Endothelial cell of umbilical vein (primary cell): Measurements from ENCODE around the gene GOLPH3. TPM values are rescaled to one million over a fixed set of nuclear protein-coding genes. Genes with fewer than 3 reads are reported as not detected.

ENCODE experiments used
- BruUV-seq: library from RNA; stranded (reverse); fragments of 400-500 nt; replicated peaks from 2 replicates; lab custom pipeline; 2021; lab: Mats Ljungman, UMichigan
- CTCF ChIA-PET: fragments of 300-600, 350-600 bp; sonication (Branson Sonifier 250); formaldehyde crosslinking; loops from one replicate; lab custom pipeline; 2021; ENCODE audit warnings: antibody characterized with exemption, inconsistent platforms; lab: Charles Lee
- POLR2A ChIA-PET: fragments of 300-600, 350-600 bp; sonication (Branson Sonifier 250); formaldehyde crosslinking; loops from one replicate; lab custom pipeline; 2021; ENCODE audit warnings: antibody characterized with exemption, inconsistent platforms; lab: Charles Lee
- DNase-seq: peaks from one replicate; pipeline ENCODE4 v3.0.0-alpha.2; 2011; ENCODE audit warnings: low read depth, low spot score
- FAIRE-seq: peaks from 2 replicates; lab custom pipeline; 2011; peaks lifted over from hg19 to GRCh38; lab: Jason Lieb, UNC
- H2AFZ ChIP-seq: 2 replicates; pipeline ENCODE4 v1.6.0; 2012; ENCODE audit warnings: low read depth, low read length, control low read depth, inconsistent platforms
- H3K27ac ChIP-seq: 2 replicates; pipeline ENCODE4 v1.5.1; 2011; ENCODE audit warnings: low read depth, mild to moderate bottlenecking, control low read depth, low read length, moderate library complexity; ENCODE audit not compliant: insufficient read depth
- H3K27me3 ChIP-seq, 2 experiments: 2 replicates each; pipeline versions ENCODE4 v1.6.0 to v1.6.1; 2011; ENCODE audit warnings: low read length in 2 of 2, mixed read lengths in 1 of 2; ENCODE audit not compliant: control insufficient read depth in 2 of 2, insufficient read depth in 2 of 2
- H3K36me3 ChIP-seq, 2 experiments: 2 replicates in 1 of 2; 3 replicates in 1 of 2; pipeline ENCODE4 v1.5.1; 2011; ENCODE audit warnings: low read length in 2 of 2, mild to moderate bottlenecking in 1 of 2, moderate library complexity in 1 of 2; ENCODE audit not compliant: control insufficient read depth in 2 of 2, insufficient read depth in 2 of 2; ENCODE audit errors: extremely low read depth in 1 of 2
- H3K4me1 ChIP-seq: 3 replicates; pipeline ENCODE4 v1.5.1; 2011; ENCODE audit warnings: mild to moderate bottlenecking, low read length; ENCODE audit not compliant: control insufficient read depth, insufficient read depth; ENCODE audit errors: extremely low read depth
- H3K4me2 ChIP-seq: 2 replicates; pipeline ENCODE4 v1.6.1; 2011; ENCODE audit warnings: low read length, control low read depth, mixed read lengths; ENCODE audit not compliant: insufficient read depth
- H3K4me3 ChIP-seq, 3 experiments: fragments of 200-600 bp in 1 of 3; sonication (generic), shearing (Covaris generic) in 1 of 3; replicated peaks in 1 of 3; 2 replicates each; pipeline ENCODE4 v1.5.1; 2011 to 2016; ENCODE audit warnings: control low read depth in 3 of 3, low read length in 3 of 3, mild to moderate bottlenecking in 2 of 3, inconsistent platforms in 1 of 3, low read depth in 1 of 3, moderate library complexity in 1 of 3; ENCODE audit not compliant: insufficient read depth in 1 of 3
- H3K79me2 ChIP-seq: 2 replicates; pipeline ENCODE4 v1.6.0; 2012; ENCODE audit warnings: low read length, inconsistent platforms; ENCODE audit not compliant: control insufficient read depth, insufficient read depth
- H3K9ac ChIP-seq: replicated peaks from 2 replicates; pipeline ENCODE3; 2011; ENCODE audit warnings: low read length, control low read depth; ENCODE audit not compliant: insufficient read depth; ENCODE audit errors: extremely low read depth
- H3K9me1 ChIP-seq: replicated peaks from 3 replicates; pipeline ENCODE4 v1.6.0; 2011; ENCODE audit warnings: mild to moderate bottlenecking, low read length; ENCODE audit not compliant: control insufficient read depth, insufficient read depth; ENCODE audit errors: extremely low read depth
- H3K9me3 ChIP-seq: replicated peaks from 2 replicates; pipeline ENCODE4 v1.5.1; 2012; ENCODE audit warnings: low read length, inconsistent platforms; ENCODE audit not compliant: control insufficient read depth, insufficient read depth
- H4K20me1 ChIP-seq: replicated peaks from 2 replicates; pipeline ENCODE3; 2011; ENCODE audit warnings: mild to moderate bottlenecking, low read length; ENCODE audit not compliant: control insufficient read depth, insufficient read depth; ENCODE audit errors: extremely low read depth
- CTCF ChIP-seq, 2 donors: IDR thresholded peaks; 1 replicate in 1 of 2; 2 replicates in 1 of 2; pipeline ENCODE4 v1.5.1; 2011; ENCODE audit warnings: low read length in 2 of 2, mild to moderate bottlenecking in 2 of 2, moderate library complexity in 2 of 2, control low read depth in 1 of 2, inconsistent platforms in 1 of 2, low read depth in 1 of 2; ENCODE audit not compliant: insufficient read depth in 1 of 2; ENCODE audit errors: extremely low read depth in 1 of 2
- EZH2 ChIP-seq: IDR thresholded peaks from 2 replicates; pipeline ENCODE4 v1.6.1; 2012; ENCODE audit warnings: borderline replicate concordance, low read depth, mild to moderate bottlenecking, moderate library complexity, low read length, inconsistent platforms; ENCODE audit not compliant: severe bottlenecking
- FOS ChIP-seq: IDR thresholded peaks from 2 replicates; pipeline ENCODE4 v1.6.1; 2011; ENCODE audit warnings: mild to moderate bottlenecking, low read length, moderate library complexity, borderline replicate concordance; ENCODE audit not compliant: insufficient read depth
- GATA2 ChIP-seq: IDR thresholded peaks from 2 replicates; pipeline ENCODE4 v1.7.0; 2011; ENCODE audit warnings: low read depth, mild to moderate bottlenecking, moderate library complexity, mixed read lengths, low read length; ENCODE audit not compliant: insufficient read length, insufficient read depth
- JUN ChIP-seq: IDR thresholded peaks from 2 replicates; pipeline ENCODE4 v1.6.1; 2011; ENCODE audit warnings: borderline replicate concordance, low read depth; ENCODE audit not compliant: insufficient read length, insufficient read depth
- MAX ChIP-seq: IDR thresholded peaks from 2 replicates; pipeline ENCODE4 v1.6.1; 2011; ENCODE audit not compliant: insufficient read depth, insufficient read length
- MYC ChIP-seq: IDR thresholded peaks from one replicate; pipeline ENCODE4 v1.6.1; 2011; ENCODE audit warnings: mild to moderate bottlenecking, low read depth, low read length
- POLR2A ChIP-seq: IDR thresholded peaks from 2 replicates; pipeline ENCODE4 v1.6.1; 2012; ENCODE audit warnings: low read depth, mild to moderate bottlenecking, control low read depth, low read length
- dilution Hi-C: fragments of 300-500 bp; cut with MboI; formaldehyde crosslinking; loops from one replicate; pipeline ENCODE4 v1.15.0; 2019; ENCODE audit warnings: low sequenced_read_pairs; ENCODE audit not compliant: extremely low pct_ligation_motif_present
- intact Hi-C: fragments of 100-400 bp; cut with micrococcal nuclease; formaldehyde crosslinking; loops from one replicate; pipeline ENCODE4 v1.10.0; 2022
- polyA plus RNA-seq, 4 experiments: library from polyadenylated mRNA; depleted of rRNA in 3 of 4; stranded (reverse) in 3 of 4; unstranded in 1 of 4; fragments of >200 nt; gene quantifications; 2 replicates each; pipeline versions ENCODE4 v1.2.1 to v1.2.3, GENCODE V29; 2011 to 2012; ENCODE audit warnings: missing spikeins in 1 of 4
- total RNA-seq: library from RNA; stranded (reverse); gene quantifications from 2 replicates; pipeline ENCODE4 v1.2.3, GENCODE V29; 2021

The GOLPH3 gene
- total and polyA plus RNA-seq, 2 donors (not counting 3 experiments of a cell fraction or from before 2014, with no cell fraction given) = 38.1 to 70.2 TPM

GRCh38 chr5:32094691-32095090, 79.4 kb downstream of the GOLPH3 start:
- peaks cover 26% of the 10 kb centered on the region for H3K4me1 ChIP-seq
- H3K9ac ChIP-seq = no peak overlapping the region
- H3K9me1 ChIP-seq = no peaks in the 10 kb centered on the region
- H3K4me3 ChIP-seq = no peak overlapping the region
- H3K27ac ChIP-seq = no peak overlapping the region
- H2AFZ ChIP-seq = no peak overlapping the region
- TF ChIP-seq GATA2 = no peak
- no peak for TF ChIP-seq CTCF (IDR thresholded peaks at IDR 0.05; ENCODE audit: extremely low read depth in 1 of 2, insufficient read depth in 1 of 2, low read depth in 1 of 2, low read length in 2 of 2)
- no peak for TF ChIP-seq EZH2
- TF ChIP-seq MAX = no peak
- TF ChIP-seq JUN = no peak
- no peak for TF ChIP-seq POLR2A
- no peak for TF ChIP-seq MYC
- TF ChIP-seq FOS = no peak
- H4K20me1 ChIP-seq = no peaks in the 10 kb centered on the region
- ChIA-PET POLR2A (no interaction called here), CTCF (interaction anchor here (1.3 to 4.2 kb wide), 2 partner anchors 18 to 269 kb away, joined by 4 to 100 read pairs; no protein-coding TSS in a partner anchor)
- dilution Hi-C loops (no loop called here), intact Hi-C loops (loop anchor here (5.0 kb wide), 2 partner anchors 62 to 493 kb away; partner anchors contain the start of gene SUB1)
- FAIRE-seq = no peak
- DNase-seq = no peak
- no peaks in the 10 kb centered on the region for H3K79me2 ChIP-seq
- no peaks in the 10 kb centered on the region for H3K9me3 ChIP-seq
- BruUV-seq = no TSS peak
- no peaks in the 10 kb centered on the region for H3K27me3 ChIP-seq
- H3K4me2 ChIP-seq = no peak overlapping the region
- H3K36me3 ChIP-seq = no peaks in the 10 kb centered on the region
